ENCODE measurements around the gene IL22RA2. TPM values are rescaled to one million over a fixed set of nuclear protein-coding genes. Genes with fewer than 3 reads are reported as not detected.

The IL22RA2 gene
- polyA plus RNA-seq, 1 of the 3 experiments (the other 2 are of a cell fraction), result not detected

- TF ChIP-seq EZH2phosphoT487 (IDR thresholded peaks at IDR 0.05; ENCODE audit: borderline replicate concordance, low read depth) (no peak), RXRA (IDR thresholded peaks at IDR 0.05; ENCODE audit: borderline replicate concordance, low read depth) (no peak), ZBTB33 (IDR thresholded peaks at IDR 0.05; ENCODE audit: borderline replicate concordance, low read depth) (no peak)
Measured at GRCh38 chr6:137133122-137133521, 40.3 kb downstream of the IL22RA2 start (continued).

GRCh38 chr6:137126875-137127485 is 46.5 kb downstream of the IL22RA2 start:
- no peak for TF ChIP-seq CHD2 (IDR thresholded peaks at IDR 0.05; ENCODE audit: low read length, partially characterized antibody)
- ChIA-PET CTCF (interaction anchor here (0.7 kb wide), 2 partner anchors 10 to 33 kb away, joined by 3 read pairs; no protein-coding TSS in a partner anchor), POLR2A (no interaction called here)

GRCh38 chr6:137123078-137123477 is 50.4 kb downstream of the IL22RA2 start:
- POLR2A ChIA-PET, result no interaction called here
- WGBS (ENCODE audit: low lambda C conversion rate), result 49% methylated on average over 2 of the region's 2 CpGs

More at GRCh38 chr6:137126875-137127485, 46.5 kb downstream of the IL22RA2 start:
- no peaks in the 10 kb centered on the region for H3K27me3 ChIP-seq (ENCODE audit: insufficient read depth)
- no peak overlapping the region for H3K9ac ChIP-seq
- WGBS (ENCODE audit: low lambda C conversion rate), result 7% methylated on average over 2 of the region's 2 CpGs
- H3K4me3 ChIP-seq (ENCODE audit: low read depth in 2 of 2, low read length in 1 of 2), result no peak overlapping the region
- H3K4me1 ChIP-seq (ENCODE audit: control insufficient read depth in 1 of 2, insufficient read depth in 2 of 2, low read depth in 1 of 2, low read length in 1 of 2), result no peaks in the 10 kb centered on the region; a peak in 1 of 4 replicates
- no peak for DNase-seq
- no peaks in the 10 kb centered on the region for H3K9me3 ChIP-seq
- H3K36me3 ChIP-seq (replicated peaks in 1 of 2; ENCODE audit: control insufficient read depth in 1 of 2, insufficient read depth in 2 of 2, low read length in 1 of 2), result no peaks in the 10 kb centered on the region
- H4K20me1 ChIP-seq (ENCODE audit: insufficient read depth), result no peaks in the 10 kb centered on the region
- no peak overlapping the region for H3K27ac ChIP-seq (ENCODE audit: low read depth in 2 of 2, low read length in 1 of 2)
- H3F3A ChIP-seq (replicated peaks; ENCODE audit: insufficient read depth), result no peaks in the 10 kb centered on the region
- no peaks in the 10 kb centered on the region for H3K79me2 ChIP-seq (ENCODE audit: insufficient read depth)
- H3K9me2 ChIP-seq, result no peaks in the 10 kb centered on the region
- no peak overlapping the region for H3K4me2 ChIP-seq
- no peak overlapping the region for H2AFZ ChIP-seq (ENCODE audit: low read depth)

More at GRCh38 chr6:137123078-137123477, 50.4 kb downstream of the IL22RA2 start:
- no peaks in the 10 kb centered on the region for H3K36me3 ChIP-seq (replicated peaks in 1 of 2; ENCODE audit: control insufficient read depth in 1 of 2, insufficient read depth in 2 of 2, low read length in 1 of 2)
- no peak for TF ChIP-seq RXRA (IDR thresholded peaks at IDR 0.05; ENCODE audit: borderline replicate concordance, low read depth)
- no peak for TF ChIP-seq TAF1 (IDR thresholded peaks at IDR 0.05; ENCODE audit: borderline replicate concordance, low read depth, low read length)
- TF ChIP-seq RFX5 (IDR thresholded peaks at IDR 0.05; ENCODE audit: low read length), result no peak
- no peak for TF ChIP-seq POLR2AphosphoS5 (IDR thresholded peaks at IDR 0.05; ENCODE audit: low read depth, low read length)
- no peak for TF ChIP-seq EP300 (IDR thresholded peaks at IDR 0.05; ENCODE audit: borderline replicate concordance in 1 of 2, low read depth in 1 of 2, low read length in 1 of 2)
- TF ChIP-seq USF1 (IDR thresholded peaks at IDR 0.05; ENCODE audit: borderline replicate concordance, low read depth), result no peak
- H2AFZ ChIP-seq (ENCODE audit: low read depth), result no peak overlapping the region
- H3K79me2 ChIP-seq (ENCODE audit: insufficient read depth), result no peaks in the 10 kb centered on the region
- no peak overlapping the region for H3K27ac ChIP-seq (ENCODE audit: low read depth in 2 of 2, low read length in 1 of 2)
- no peaks in the 10 kb centered on the region for H3K27me3 ChIP-seq (ENCODE audit: insufficient read depth)
- no peaks in the 10 kb centered on the region for H3F3A ChIP-seq (replicated peaks; ENCODE audit: insufficient read depth)
- no peak overlapping the region for H3K4me3 ChIP-seq (ENCODE audit: low read depth in 2 of 2, low read length in 1 of 2)
- no peak overlapping the region for H3K9ac ChIP-seq
- H4K20me1 ChIP-seq (ENCODE audit: insufficient read depth), result no peaks in the 10 kb centered on the region
- no peak for DNase-seq
- no peak overlapping the region for H3K4me2 ChIP-seq
- H3K9me2 ChIP-seq, result no peaks in the 10 kb centered on the region
- H3K4me1 ChIP-seq (ENCODE audit: control insufficient read depth in 1 of 2, insufficient read depth in 2 of 2, low read depth in 1 of 2, low read length in 1 of 2), result no peaks in the 10 kb centered on the region
- no peaks in the 10 kb centered on the region for H3K9me3 ChIP-seq
- CTCF ChIA-PET, result no interaction called here
